A673 (cell line): Measurements from ENCODE around the gene POLN. TPM values are rescaled to one million over a fixed set of nuclear protein-coding genes. Genes with fewer than 3 reads are reported as not detected.

Experiments used
- BruUV-seq: library from RNA; stranded (reverse); fragments of 400-500 nt; replicated peaks from 2 replicates; lab custom pipeline; 2021; lab: Mats Ljungman, UMichigan
- CTCF ChIA-PET: fragments of 300-600 bp; sonication (Branson Sonifier 250); formaldehyde crosslinking; loops from one replicate; lab custom pipeline; 2022; ENCODE audit warnings: antibody characterized with exemption; lab: Charles Lee
- POLR2A ChIA-PET: fragments of 300-600 bp; sonication (Branson Sonifier 250); formaldehyde crosslinking; loops from one replicate; lab custom pipeline; 2022; ENCODE audit warnings: antibody characterized with exemption; ENCODE audit not compliant: low non-redundant PET; lab: Charles Lee
- DNase-seq: peaks from one replicate; pipeline ENCODE4 v3.0.0-alpha.2; 2015; ENCODE audit warnings: low spot score
- H3K27ac ChIP-seq: fragments of 200-600 bp; sonication (generic); 2 replicates; pipeline ENCODE4 v1.5.1; 2016; ENCODE audit warnings: mixed run types, low read depth, mild to moderate bottlenecking, mixed read lengths, antibody characterized with exemption, low read length; ENCODE audit not compliant: poor library complexity, severe bottlenecking
- H3K27me3 ChIP-seq: fragments of 200-600 bp; sonication (generic); replicated peaks from 2 replicates; pipeline ENCODE4 v1.6.1; 2017; ENCODE audit warnings: mixed run types, low read depth, mild to moderate bottlenecking, mixed read lengths, antibody characterized with exemption, low read length; ENCODE audit not compliant: insufficient read depth, poor library complexity
- H3K36me3 ChIP-seq: fragments of 200-600 bp; sonication (generic); 2 replicates; pipeline ENCODE4 v1.6.1; 2016; ENCODE audit warnings: mixed run types, mild to moderate bottlenecking, mixed read lengths, antibody characterized with exemption, low read length; ENCODE audit not compliant: insufficient read depth, poor library complexity, severe bottlenecking
- H3K4me1 ChIP-seq: fragments of 200-600 bp; sonication (generic); 2 replicates; pipeline ENCODE4 v1.6.1; 2017; ENCODE audit warnings: mixed run types, mild to moderate bottlenecking, mixed read lengths, antibody characterized with exemption, low read length; ENCODE audit not compliant: insufficient read depth, poor library complexity, severe bottlenecking
- H3K4me3 ChIP-seq: fragments of 200-600 bp; sonication (generic); 2 replicates; pipeline ENCODE4 v1.5.1; 2016; ENCODE audit warnings: low read depth, mixed run types, mild to moderate bottlenecking, mixed read lengths, low read length; ENCODE audit not compliant: poor library complexity, severe bottlenecking
- H3K9me3 ChIP-seq: fragments of 200-600 bp; sonication (generic); 2 replicates; pipeline ENCODE4 v1.6.1; 2016; ENCODE audit warnings: mixed run types, low read depth, mild to moderate bottlenecking, mixed read lengths, antibody characterized with exemption, low read length; ENCODE audit not compliant: poor library complexity, severe bottlenecking
- CTCF ChIP-seq: fragments of 300-800, 200-600 bp; sonication (generic); conservative IDR thresholded peaks from 2 replicates; pipeline ENCODE4 v1.5.1; 2017; ENCODE audit warnings: low read depth, mild to moderate bottlenecking, antibody characterized with exemption, low read length, moderate library complexity, mixed read lengths
- EZH2 ChIP-seq: fragments of 200-600 bp; sonication (generic); IDR thresholded peaks from 2 replicates; pipeline ENCODE4 v1.6.1; 2017; ENCODE audit warnings: borderline replicate concordance, low read depth, mild to moderate bottlenecking, mixed read lengths, antibody characterized with exemption, low read length; ENCODE audit not compliant: poor library complexity, severe bottlenecking
- intact Hi-C: fragments of 100-400 bp; cut with micrococcal nuclease; formaldehyde crosslinking; loops from one replicate; pipeline ENCODE4 v1.10.0; 2022; ENCODE audit not compliant: unreplicated experiment
- total RNA-seq: library from RNA; stranded (reverse); gene quantifications from 2 replicates; pipeline ENCODE4 v1.2.3, GENCODE V29; 2021

POLN gene
- total RNA-seq, 1 experiment from 2014 or later = 4.0 TPM

DNA sequence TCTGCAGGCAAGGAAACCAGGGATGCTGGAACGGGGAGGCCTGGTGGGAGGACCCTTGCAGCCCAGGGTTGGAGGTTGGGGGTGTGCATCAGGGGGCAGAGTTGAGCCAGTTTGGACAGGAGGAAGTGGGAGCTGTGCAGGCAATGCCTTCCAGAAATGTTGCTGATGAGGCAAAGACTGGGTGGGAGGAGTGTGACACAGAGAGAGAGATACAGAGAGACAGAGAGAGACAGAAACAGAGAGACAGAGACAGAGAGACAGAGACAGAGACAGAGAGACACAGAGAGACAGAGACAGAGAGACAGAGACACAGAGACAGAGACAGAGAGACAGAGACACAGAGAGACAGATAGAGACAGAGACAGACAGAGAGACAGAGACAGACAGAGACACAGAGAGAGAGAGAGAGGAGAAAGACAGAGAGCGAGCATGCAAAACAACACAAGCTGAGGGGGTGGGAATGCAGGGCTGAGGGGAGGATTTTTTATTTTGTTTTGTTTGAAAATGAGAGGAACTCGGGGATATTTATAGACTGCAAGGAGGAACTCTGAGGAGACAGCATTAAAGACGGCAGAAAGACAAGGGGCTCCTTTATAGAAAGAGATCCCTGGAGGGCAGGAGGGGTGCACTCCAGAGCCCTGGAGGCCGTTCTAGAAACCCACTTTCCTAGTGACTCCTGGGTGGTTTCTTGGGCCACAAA lies 1.9 kb upstream of the POLN start:
- ChIA-PET CTCF (no interaction called here), POLR2A (no interaction called here)
- BruUV-seq = no TSS peak
- Histone ChIP-seq H3K4me1 (peaks cover 32% of the 10 kb centered on the region), H3K4me3 (no peak overlapping the region), H3K36me3 (peaks cover 5% of the 10 kb centered on the region), H3K27ac (peak overlapping the region; percentile 19), H3K9me3 (no peaks in the 10 kb centered on the region), H3K27me3 (no peaks in the 10 kb centered on the region)
- intact Hi-C loops = loop anchor here (5.0 kb wide), 1 partner anchor 173 kb away; the partner anchor contains the start of genes CFAP99 and ZFYVE28
- no peak for DNase-seq
- TF ChIP-seq CTCF (no peak), EZH2 (no peak)

- peak overlapping the region; percentile 95 for H3K4me3 ChIP-seq
- no peaks in the 10 kb centered on the region for H3K27me3 ChIP-seq
- H3K36me3 ChIP-seq = peaks cover 22% of the 10 kb centered on the region
- intact Hi-C loops = loop anchor here (5.0 kb wide), 1 partner anchor 176 kb away; the partner anchor contains the start of genes CFAP99 and ZFYVE28
- CTCF ChIA-PET = no interaction called here
- no peaks in the 10 kb centered on the region for H3K9me3 ChIP-seq
- no peak for DNase-seq
- no TSS peak for BruUV-seq
- POLR2A ChIA-PET = no interaction called here
- peaks cover 33% of the 10 kb centered on the region for H3K4me1 ChIP-seq
- H3K27ac ChIP-seq = peak overlapping the region; percentile 81
- no peak for TF ChIP-seq EZH2
- no peak for TF ChIP-seq CTCF
Measured at GRCh38 chr4:2241003-2241402, 918 bp downstream of the POLN start.

- H3K4me1 ChIP-seq = peaks cover 10% of the 10 kb centered on the region
- H3K4me3 ChIP-seq = no peak overlapping the region
- no peaks in the 10 kb centered on the region for H3K27me3 ChIP-seq
- no peak overlapping the region for H3K27ac ChIP-seq
- DNase-seq = no peak
- BruUV-seq = no TSS peak
- ChIA-PET CTCF (no interaction called here), POLR2A (no interaction called here)
- intact Hi-C loops = loop anchor here (10.0 kb wide), 1 partner anchor 288 kb away; no protein-coding TSS in a partner anchor
- TF ChIP-seq CTCF (no peak), EZH2 (no peak)
- peaks cover 49% of the 10 kb centered on the region for H3K36me3 ChIP-seq
- no peaks in the 10 kb centered on the region for H3K9me3 ChIP-seq
Measured at GRCh38 chr4:2236944-2237666, 4.8 kb downstream of the POLN start.
